Lung (tissue), 12 donors: Measurements from ENCODE around the gene PANX2. TPM values are rescaled to one million over a fixed set of nuclear protein-coding genes. Genes with fewer than 3 reads are reported as not detected.

Experiments
- ATAC-seq: fragments of 200-7000 bp; cut with Tn5 transposase; one replicate; pipeline ENCODE4 v1.9.1; 2020; ENCODE audit warnings: moderate number of reproducible peaks; ENCODE audit not compliant: insufficient read depth, low FRiP score
- DNase-seq, 3 donors: peaks; one replicate each; pipeline ENCODE4 v3.0.0-alpha.2; 2013 to 2017
- H3K27ac ChIP-seq, 2 donors: one replicate each; pipeline ENCODE4 v1.5.1; 2013; ENCODE audit warnings: mild to moderate bottlenecking in 2 of 2, moderate library complexity in 2 of 2, control low read depth in 1 of 2, inconsistent platforms in 1 of 2, low read depth in 1 of 2, low read length in 1 of 2
- H3K27me3 ChIP-seq, 3 donors: one replicate each; pipeline ENCODE4 v1.5.1; 2013; ENCODE audit warnings: low read length in 2 of 3; ENCODE audit not compliant: control insufficient read depth in 3 of 3, insufficient read depth in 3 of 3
- H3K36me3 ChIP-seq, 4 donors: one replicate each; pipeline ENCODE4 v1.5.1; 2013; ENCODE audit warnings: low read length in 4 of 4, mild to moderate bottlenecking in 1 of 4, moderate library complexity in 1 of 4; ENCODE audit not compliant: control insufficient read depth in 4 of 4, insufficient read depth in 4 of 4
- H3K4me1 ChIP-seq, 5 donors: one replicate each; pipeline ENCODE4 v1.5.1; 2013; ENCODE audit warnings: low read length in 5 of 5, mild to moderate bottlenecking in 2 of 5, moderate library complexity in 1 of 5; ENCODE audit not compliant: control insufficient read depth in 5 of 5, insufficient read depth in 5 of 5
- H3K4me3 ChIP-seq: one replicate; pipeline ENCODE4 v1.5.1; 2013; ENCODE audit warnings: mild to moderate bottlenecking, control low read depth, moderate library complexity
- H3K9ac ChIP-seq, 2 donors: one replicate each; pipeline ENCODE4 v1.5.1; 2013; ENCODE audit warnings: low read length in 2 of 2, control low read depth in 1 of 2; ENCODE audit not compliant: insufficient read depth in 1 of 2
- H3K9me3 ChIP-seq, 4 donors: one replicate each; pipeline ENCODE4 v1.5.1; 2013; ENCODE audit warnings: low read length in 3 of 4, mild to moderate bottlenecking in 1 of 4, moderate library complexity in 1 of 4; ENCODE audit not compliant: control insufficient read depth in 4 of 4, insufficient read depth in 3 of 4
- WGBS, 2 donors: extraction: QIAGEN DNeasy Blood & Tissue Kit; methylation state at CpG; one replicate each; pipeline ENCODE4 v1.1.7; 2013; 5-methylcytosine and 5-hydroxymethylcytosine counted together
- polyA plus RNA-seq, 2 donors: library from polyadenylated mRNA; stranded (reverse); fragments of 200-250 nt; gene quantifications; one replicate each; pipeline ENCODE4 v1.2.1, GENCODE V29; 2013
- total RNA-seq, 2 donors: library from RNA; depleted of rRNA in 1 of 2; stranded (reverse); fragments of >200 nt in 1 of 2; gene quantifications; one replicate each; pipeline ENCODE4 v1.2.1, GENCODE V29; 2014 to 2021
- TF ChIP-seq, protein P1 (sequence below): IDR thresholded peaks from 2 replicates; pipeline ENCODE4 v1.5.1; 2012; ENCODE audit warnings: mild to moderate bottlenecking; ENCODE audit errors: control extremely low read depth, extremely low read depth
- donor health status: control.
- donor health status: control.
- donor health status: Bipolar disorder and iron deficiency.
- donor health status: healthy.
- donor health status: DM: yes; HTN: yes; CAD: no.

Gene PANX2
- total and polyA plus RNA-seq, 4 donors: 1.00 to 3.9 (median 2.6) TPM

DNA sequence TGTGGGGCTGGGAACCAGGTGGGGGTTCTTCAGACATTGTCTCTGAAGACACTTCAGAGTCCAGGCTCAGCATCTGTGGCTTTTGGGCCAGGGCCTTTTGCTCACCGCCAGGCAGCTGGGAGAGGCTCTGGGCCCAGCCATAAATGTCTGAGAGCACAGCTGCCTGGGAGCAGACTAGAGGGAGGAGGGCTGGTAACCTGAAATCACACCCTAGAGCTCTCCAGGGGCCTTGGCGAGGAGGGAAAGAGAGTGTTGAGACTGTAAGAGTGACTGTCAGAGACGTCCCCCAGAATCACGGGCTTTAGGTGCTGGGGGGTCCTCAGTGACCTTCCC, 19.3 kb downstream of the PANX2 start:
- H3K9ac ChIP-seq: peak overlapping the region in 1 of 2 donors; percentile 32
- H3K27me3 ChIP-seq: no peaks in the 10 kb centered on the region
- peaks cover 5 to 31% (median 16%) of the 10 kb centered on the region in 5 donors for H3K4me1 ChIP-seq
- H3K36me3 ChIP-seq: peaks cover 0 to 16% (median 7%) of the 10 kb centered on the region in 4 donors
- peak in 1 of 3 donors; percentile 33 for DNase-seq
- H3K9me3 ChIP-seq: no peaks in the 10 kb centered on the region
- H3K4me3 ChIP-seq: no peak overlapping the region
- TF ChIP-seq, protein P1, sequence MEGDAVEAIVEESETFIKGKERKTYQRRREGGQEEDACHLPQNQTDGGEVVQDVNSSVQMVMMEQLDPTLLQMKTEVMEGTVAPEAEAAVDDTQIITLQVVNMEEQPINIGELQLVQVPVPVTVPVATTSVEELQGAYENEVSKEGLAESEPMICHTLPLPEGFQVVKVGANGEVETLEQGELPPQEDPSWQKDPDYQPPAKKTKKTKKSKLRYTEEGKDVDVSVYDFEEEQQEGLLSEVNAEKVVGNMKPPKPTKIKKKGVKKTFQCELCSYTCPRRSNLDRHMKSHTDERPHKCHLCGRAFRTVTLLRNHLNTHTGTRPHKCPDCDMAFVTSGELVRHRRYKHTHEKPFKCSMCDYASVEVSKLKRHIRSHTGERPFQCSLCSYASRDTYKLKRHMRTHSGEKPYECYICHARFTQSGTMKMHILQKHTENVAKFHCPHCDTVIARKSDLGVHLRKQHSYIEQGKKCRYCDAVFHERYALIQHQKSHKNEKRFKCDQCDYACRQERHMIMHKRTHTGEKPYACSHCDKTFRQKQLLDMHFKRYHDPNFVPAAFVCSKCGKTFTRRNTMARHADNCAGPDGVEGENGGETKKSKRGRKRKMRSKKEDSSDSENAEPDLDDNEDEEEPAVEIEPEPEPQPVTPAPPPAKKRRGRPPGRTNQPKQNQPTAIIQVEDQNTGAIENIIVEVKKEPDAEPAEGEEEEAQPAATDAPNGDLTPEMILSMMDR: no peak
- peak overlapping the region; percentile 34 to 95 for H3K27ac ChIP-seq
- no peak for ATAC-seq
- WGBS, 2 donors: 12 to 23% methylated on average over 4 of the region's 4 CpGs

DNA sequence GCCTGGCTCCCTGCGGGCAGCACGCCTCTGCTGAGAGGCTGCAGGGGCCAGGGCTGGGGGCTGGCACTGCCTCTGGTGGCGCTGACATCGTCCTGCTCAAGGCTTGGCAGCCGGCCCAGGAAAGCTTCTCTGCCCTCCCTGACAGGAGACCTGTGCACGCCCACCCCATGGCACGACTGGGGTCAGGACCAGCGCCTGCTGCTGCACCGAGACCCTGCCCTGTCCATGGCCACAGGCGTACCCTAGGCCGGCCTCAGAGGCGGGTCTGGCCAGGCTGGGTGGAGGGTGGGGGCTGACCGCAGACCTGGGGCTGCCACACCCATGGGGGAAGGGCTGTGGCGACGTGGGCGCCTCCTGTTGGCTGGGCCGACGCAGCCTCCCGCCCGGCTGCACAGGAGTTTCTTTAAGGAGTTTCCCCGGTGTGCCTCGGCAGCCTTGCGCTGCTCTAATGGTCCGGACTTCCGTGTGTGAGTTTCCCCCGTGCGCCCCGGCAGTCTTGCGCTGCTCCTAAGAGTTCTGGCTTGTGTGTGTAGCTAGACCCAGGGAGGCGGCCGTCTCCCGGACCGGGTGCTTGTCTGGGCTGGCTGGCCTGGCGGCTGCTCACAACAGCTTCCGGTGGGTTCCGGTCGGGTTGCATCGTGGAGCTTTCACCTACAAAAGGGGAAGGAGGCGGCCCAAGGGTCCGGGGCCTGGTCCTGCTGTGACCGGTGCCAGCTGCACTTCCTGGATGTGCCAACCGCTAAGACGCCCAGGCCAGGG, 19.8 kb downstream of the PANX2 start:
- peak overlapping the region; percentile 36 for H3K4me3 ChIP-seq
- peaks cover 4 to 26% (median 16%) of the 10 kb centered on the region in 5 donors for H3K4me1 ChIP-seq
- no peaks in the 10 kb centered on the region for H3K27me3 ChIP-seq
- H3K9me3 ChIP-seq: no peaks in the 10 kb centered on the region
- no peak overlapping the region for H3K9ac ChIP-seq
- H3K27ac ChIP-seq: peak overlapping the region; percentile 43 to 95
- peaks cover 0 to 21% (median 7%) of the 10 kb centered on the region in 4 donors for H3K36me3 ChIP-seq
- TF ChIP-seq, protein P1: no peak
- peak; percentile 65 to 75 (median 73) for DNase-seq
- WGBS, 2 donors: 1 to 4% methylated on average over 37 to 43 of the region's 43 CpGs
- ATAC-seq: peak; percentile 72

DNA sequence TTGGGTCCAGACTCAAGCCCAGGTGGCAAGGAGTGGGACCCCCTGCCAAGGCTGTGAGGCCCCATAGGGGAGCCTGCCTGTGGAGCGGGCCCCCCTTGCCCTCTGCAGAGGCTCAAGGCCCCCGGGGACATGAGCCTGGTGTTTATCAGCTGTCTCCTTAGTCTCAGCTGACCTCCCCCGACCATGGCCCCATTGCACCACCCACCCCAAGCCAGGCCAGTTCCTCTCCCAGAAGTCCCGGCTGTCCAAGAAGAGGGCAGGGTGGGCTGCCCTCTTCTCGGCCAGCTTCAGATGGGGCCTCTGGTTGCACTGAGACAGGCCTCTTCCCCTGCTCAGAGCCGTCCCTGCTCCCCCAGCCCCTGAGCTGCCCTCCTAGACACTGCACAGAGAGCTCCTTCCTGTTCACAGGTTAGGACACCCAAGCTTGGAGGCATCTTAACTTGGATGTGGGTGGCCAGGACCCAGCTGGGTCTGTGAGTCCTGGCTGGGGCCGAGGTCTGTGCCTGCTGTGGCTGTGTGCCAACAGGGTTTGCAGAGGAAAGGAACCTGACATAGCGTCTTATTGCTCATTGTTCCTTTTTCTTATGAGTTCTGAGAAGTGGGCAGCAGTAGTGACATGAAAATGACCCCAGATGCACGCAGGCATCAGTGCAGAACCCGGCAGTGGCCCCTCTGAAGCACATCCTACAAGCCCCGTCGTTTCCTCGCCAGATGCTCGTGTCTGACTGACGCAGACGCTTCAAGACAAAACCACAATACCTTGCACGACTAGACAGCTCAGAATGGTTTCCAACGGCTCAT, 20.6 kb downstream of the PANX2 start:
- ATAC-seq: no peak
- no peak for DNase-seq
- Histone ChIP-seq H3K9ac (no peak overlapping the region), H3K4me1 (peaks cover 2 to 25% (median 16%) of the 10 kb centered on the region in 5 donors), H3K9me3 (no peaks in the 10 kb centered on the region), H3K4me3 (peak overlapping the region; percentile 36), H3K27ac (peak overlapping the region; percentile 43 to 95), H3K36me3 (peaks cover 0 to 25% (median 7%) of the 10 kb centered on the region in 4 donors), H3K27me3 (no peaks in the 10 kb centered on the region)
- WGBS, 2 donors: 22 to 46% methylated on average over 18 of the region's 18 CpGs
- TF ChIP-seq, protein P1: no peak
